ENCODE results near the gene GSDMA. TPM values are rescaled to one million over a fixed set of nuclear protein-coding genes. Genes with fewer than 3 reads are reported as not detected.

The GSDMA gene
- total RNA-seq, 1 donor from 2014 or later = 0.74 TPM

DNA sequence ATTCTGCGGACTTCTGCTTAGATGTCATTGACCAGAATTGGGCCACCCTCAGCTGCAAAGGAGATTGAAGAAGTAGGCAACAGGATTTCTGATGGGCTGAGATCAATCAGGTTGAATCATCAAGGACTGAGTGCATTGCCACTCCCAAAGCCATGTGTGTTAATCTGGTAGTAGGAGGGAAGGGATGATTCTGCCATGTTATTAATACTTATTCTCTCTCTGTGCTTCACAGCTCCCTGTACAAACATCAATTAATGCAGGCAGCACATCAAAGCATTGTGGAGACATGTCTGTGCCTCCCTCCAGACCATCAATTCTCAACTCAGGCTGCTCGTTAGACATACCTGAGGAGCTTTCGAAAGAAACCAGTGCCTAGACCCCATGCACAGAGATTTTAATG lies 23.7 kb upstream of the GSDMA start:
- no peaks in the 10 kb centered on the region for H3K4me1 ChIP-seq
- TF ChIP-seq POLR2A (IDR thresholded peaks at IDR 0.05) (no peak), POLR2AphosphoS5 (IDR thresholded peaks at IDR 0.05; ENCODE audit: insufficient read depth in 1 of 2, low read depth in 1 of 2) (no peak), CTCF (IDR thresholded peaks at IDR 0.05) (no peak)
- no peak for DNase-seq (ENCODE audit: extremely low spot score in 2 of 2)
- H3K27me3 ChIP-seq = no peaks in the 10 kb centered on the region
- H3K27ac ChIP-seq = no peak overlapping the region
- H3K36me3 ChIP-seq = no peaks in the 10 kb centered on the region
- no peaks in the 10 kb centered on the region for H3K9me3 ChIP-seq
- no peak overlapping the region for H3K4me3 ChIP-seq
- intact Hi-C loops (cut with DNase I) = no loop called here

- no peaks in the 10 kb centered on the region for H3K4me1 ChIP-seq
- H3K4me3 ChIP-seq = no peak overlapping the region
- peak overlapping the region; percentile 31 for H3K27ac ChIP-seq
- no peaks in the 10 kb centered on the region for H3K36me3 ChIP-seq
- no peak for TF ChIP-seq POLR2AphosphoS5 (IDR thresholded peaks at IDR 0.05; ENCODE audit: insufficient read depth in 1 of 2, low read depth in 1 of 2)
- no peak for TF ChIP-seq CTCF (IDR thresholded peaks at IDR 0.05)
- no peak for TF ChIP-seq POLR2A (IDR thresholded peaks at IDR 0.05)
- no peaks in the 10 kb centered on the region for H3K27me3 ChIP-seq
- intact Hi-C loops (cut with DNase I) = no loop called here
- no peak for DNase-seq (ENCODE audit: extremely low spot score in 2 of 2)
- no peaks in the 10 kb centered on the region for H3K9me3 ChIP-seq
Measured at GRCh38 chr17:39939588-39940419, 23.0 kb upstream of the GSDMA start.

GRCh38 chr17:39943702-39944392 lies 19.0 kb upstream of the GSDMA start:
- H3K36me3 ChIP-seq = no peaks in the 10 kb centered on the region
- H3K4me3 ChIP-seq = no peak overlapping the region
- intact Hi-C loops (cut with DNase I) = no loop called here
- H3K27me3 ChIP-seq = no peaks in the 10 kb centered on the region
- H3K4me1 ChIP-seq = no peaks in the 10 kb centered on the region
- H3K9me3 ChIP-seq = no peaks in the 10 kb centered on the region
- no peak for DNase-seq (ENCODE audit: extremely low spot score in 2 of 2)
- TF ChIP-seq CTCF (IDR thresholded peaks at IDR 0.05) = no peak
- no peak for TF ChIP-seq POLR2AphosphoS5 (IDR thresholded peaks at IDR 0.05; ENCODE audit: insufficient read depth in 1 of 2, low read depth in 1 of 2)
- no peak for TF ChIP-seq POLR2A (IDR thresholded peaks at IDR 0.05)
- H3K27ac ChIP-seq = no peak overlapping the region

DNA sequence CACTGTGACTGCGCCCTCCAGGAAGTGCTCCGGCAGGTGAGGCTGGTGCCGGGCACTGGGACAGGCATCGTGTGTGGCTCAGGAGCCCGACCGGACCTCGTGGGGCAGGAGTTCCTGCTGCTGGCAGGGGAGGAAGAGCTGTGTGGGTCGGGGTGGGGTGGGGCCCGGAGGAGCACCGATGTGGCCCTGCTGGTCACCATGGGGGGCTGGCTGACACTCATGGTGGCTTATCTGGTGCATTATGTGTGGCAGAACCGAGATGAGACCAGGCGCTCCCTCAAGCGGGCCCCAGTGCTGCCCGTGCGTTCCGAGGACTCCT lies 18.5 kb upstream of the GSDMA start:
- no peak for DNase-seq (ENCODE audit: extremely low spot score in 2 of 2)
- no peaks in the 10 kb centered on the region for H3K27me3 ChIP-seq
- intact Hi-C loops (cut with DNase I) = no loop called here
- no peaks in the 10 kb centered on the region for H3K4me1 ChIP-seq
- no peaks in the 10 kb centered on the region for H3K9me3 ChIP-seq
- H3K36me3 ChIP-seq = no peaks in the 10 kb centered on the region
- no peak for TF ChIP-seq CTCF (IDR thresholded peaks at IDR 0.05)
- no peak for TF ChIP-seq POLR2AphosphoS5 (IDR thresholded peaks at IDR 0.05; ENCODE audit: insufficient read depth in 1 of 2, low read depth in 1 of 2)
- TF ChIP-seq POLR2A (IDR thresholded peaks at IDR 0.05) = no peak
- H3K27ac ChIP-seq = no peak overlapping the region
- no peak overlapping the region for H3K4me3 ChIP-seq

All from vagina (tissue), 2 donors.